GM21825 (cell line): ENCODE data around the gene ATP8A2.

ENCODE experiments used
- ATAC-seq: cut with Tn5 transposase; IDR thresholded peaks from one replicate; pipeline ENCODE4 v1.9.1; 2021; ENCODE audit warnings: mild to moderate bottlenecking, moderate library complexity; ENCODE audit not compliant: unreplicated experiment

ATP8A2 gene

GRCh38 chr13:25844559-25845434 is 473.0 kb downstream of the ATP8A2 start:
- no peak for ATAC-seq

DNA sequence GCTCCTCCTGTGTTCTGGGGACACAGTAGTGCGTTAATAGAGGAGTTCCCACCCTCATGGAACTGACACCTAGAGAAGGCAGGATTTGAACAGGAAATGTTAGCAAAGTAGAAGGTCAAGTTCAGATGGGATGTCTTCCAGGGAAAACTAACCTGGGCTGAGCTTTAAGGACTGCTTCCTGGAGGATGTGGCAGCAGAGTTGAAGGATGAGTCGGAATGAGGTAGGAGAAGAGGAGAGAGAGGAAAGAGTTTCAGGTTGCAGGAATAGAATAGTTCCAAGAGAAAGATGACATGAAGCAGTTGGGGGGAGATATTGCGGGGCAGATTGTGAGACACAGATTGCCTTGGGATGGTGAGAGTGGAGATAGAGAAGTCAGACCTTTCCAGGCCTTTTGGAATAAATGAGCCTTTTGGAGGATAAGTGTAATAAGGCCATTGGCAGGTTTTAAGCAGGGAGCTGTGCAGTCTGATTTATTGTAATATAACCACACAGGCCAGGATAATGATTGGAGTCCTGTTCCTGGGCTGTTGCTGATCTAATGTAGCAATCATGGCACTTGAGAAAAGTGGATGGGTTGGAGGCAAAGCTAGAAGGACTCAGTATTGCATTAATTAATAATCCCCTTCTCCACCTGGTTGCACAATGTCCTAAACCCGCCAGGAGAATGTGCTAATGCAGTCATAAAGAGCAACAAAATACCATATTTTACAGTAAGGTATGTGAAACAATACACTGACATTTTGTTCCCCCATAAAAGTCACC is 474.6 kb downstream of the ATP8A2 start:
- no peak for ATAC-seq

DNA sequence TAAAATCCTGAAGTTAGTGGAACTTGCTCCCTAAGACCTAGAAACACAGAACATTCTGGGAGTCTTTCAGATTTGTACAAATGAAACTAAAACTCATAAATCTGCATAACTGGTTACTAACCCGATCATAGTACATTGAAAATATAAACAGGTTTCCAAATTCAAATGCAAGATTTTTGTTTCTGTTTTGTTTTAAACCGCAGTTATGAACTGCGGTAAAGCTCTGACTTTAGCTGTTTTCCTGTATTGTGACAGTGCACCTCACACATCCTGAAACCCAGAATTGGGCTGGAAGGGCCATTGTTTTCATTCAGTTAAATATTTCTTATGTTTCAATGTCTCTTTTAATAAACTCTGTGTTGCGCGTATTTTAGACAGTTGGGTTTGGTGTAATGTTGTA is 475.4 kb downstream of the ATP8A2 start:
- ATAC-seq: no peak

DNA sequence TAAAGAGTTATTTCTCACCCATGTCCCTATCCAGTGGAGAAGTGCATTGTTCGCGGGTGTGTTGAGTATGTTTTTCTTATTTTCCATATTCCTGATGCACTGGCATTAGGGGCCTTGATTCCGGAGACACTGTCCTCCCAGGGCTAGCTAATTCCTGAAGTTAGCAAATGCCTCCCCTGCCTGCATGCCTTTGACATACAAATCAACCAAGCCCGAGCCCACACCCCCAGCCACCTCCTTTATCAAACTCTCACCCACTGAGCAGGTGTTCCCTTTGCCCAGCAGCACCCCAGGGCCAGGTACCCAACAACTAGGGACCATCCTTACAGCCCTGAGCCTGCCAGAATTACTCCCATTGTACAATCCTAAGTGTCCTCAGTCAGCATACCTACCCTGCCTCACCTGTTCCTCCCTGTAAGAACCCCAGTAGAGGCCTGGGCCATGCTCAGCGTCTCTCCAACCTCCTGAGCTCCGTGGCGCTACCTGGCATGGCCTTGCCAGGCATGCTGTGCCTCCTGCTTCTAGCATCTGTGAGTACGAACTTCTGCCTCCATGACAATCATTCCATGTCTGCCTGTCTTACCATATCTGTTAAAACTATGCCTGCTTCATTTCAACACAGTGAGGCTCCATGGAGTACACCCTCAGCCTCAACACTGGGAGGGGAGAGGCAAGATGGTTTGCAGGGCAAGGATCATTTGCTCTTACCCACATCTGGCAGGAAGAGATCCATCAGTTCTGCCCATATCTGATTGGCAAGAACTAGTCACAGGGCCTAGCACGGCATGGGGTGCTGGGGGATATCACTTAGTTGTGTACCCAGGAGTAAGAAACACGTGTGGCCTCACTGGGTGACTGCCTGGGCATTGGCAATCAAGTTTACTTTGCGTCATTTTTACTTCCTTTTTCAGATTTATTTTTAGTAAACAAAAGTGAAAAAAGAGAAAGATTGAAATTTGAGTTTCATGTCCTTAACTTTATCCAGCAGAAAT is 476.2 kb downstream of the ATP8A2 start:
- no peak for ATAC-seq

GRCh38 chr13:25848812-25849745 is 477.3 kb downstream of the ATP8A2 start:
- no peak for ATAC-seq

DNA sequence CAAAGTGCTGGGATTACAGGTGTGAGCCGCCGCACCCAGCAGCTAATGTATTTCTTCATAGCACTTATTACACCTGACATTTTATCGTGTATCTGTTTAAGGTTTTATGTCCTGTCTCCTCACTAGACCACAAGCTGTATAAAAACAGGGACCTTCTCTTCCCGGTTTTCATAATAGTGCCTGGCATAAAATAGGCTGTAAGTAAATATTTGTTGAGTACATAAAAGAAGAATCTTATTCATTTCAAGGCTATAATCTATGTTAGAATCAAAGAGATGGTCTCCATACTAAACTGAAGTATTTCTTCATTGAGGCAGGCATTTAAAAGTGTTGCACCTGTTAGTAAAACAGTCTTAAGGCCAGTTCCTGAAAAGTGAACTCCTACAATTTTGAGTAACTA is 486.1 kb downstream of the ATP8A2 start:
- ATAC-seq: no peak

DNA sequence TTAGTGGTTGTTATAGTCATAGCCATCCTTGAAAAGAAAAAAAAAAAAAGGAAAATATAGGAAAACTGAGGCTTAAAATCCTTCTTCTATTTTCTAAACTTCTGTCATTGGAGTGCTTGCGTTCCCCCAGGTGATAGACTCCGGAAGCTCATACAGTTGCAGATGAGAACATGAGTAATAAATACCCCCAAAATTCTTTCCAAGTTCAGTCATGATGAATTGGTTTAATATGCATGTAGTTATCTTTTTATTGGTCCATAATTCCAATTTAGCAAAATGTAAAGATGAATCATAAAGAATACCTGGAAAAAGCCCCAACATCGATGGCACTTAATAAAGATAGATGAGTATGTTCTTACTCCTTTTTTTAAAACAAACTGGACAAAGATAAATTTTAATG is 487.8 kb downstream of the ATP8A2 start:
- no peak for ATAC-seq

DNA sequence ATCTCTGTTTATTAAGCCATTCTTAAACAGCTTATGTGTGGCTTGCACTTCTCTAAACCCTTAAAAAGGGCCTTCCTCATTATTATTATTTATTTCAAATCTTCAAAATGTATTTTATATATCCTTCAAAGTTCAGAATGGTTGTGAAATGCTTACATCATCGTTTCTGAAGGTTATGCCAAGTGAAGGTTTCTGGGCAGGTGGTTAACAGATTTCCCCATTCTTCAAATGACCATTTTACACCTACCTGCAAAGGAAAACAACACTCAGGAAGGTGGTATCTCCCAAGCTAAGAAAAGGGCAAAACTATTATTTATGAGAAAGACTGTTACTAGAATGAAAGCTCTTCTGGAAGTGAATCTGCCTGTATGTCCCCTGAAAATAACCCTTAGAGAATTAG is 488.5 kb downstream of the ATP8A2 start:
- ATAC-seq: no peak

- ATAC-seq: no peak
Measured at GRCh38 chr13:25860862-25861261, 489.1 kb downstream of the ATP8A2 start.

- ATAC-seq: no peak
Measured at GRCh38 chr13:25862156-25862555, 490.4 kb downstream of the ATP8A2 start.

DNA sequence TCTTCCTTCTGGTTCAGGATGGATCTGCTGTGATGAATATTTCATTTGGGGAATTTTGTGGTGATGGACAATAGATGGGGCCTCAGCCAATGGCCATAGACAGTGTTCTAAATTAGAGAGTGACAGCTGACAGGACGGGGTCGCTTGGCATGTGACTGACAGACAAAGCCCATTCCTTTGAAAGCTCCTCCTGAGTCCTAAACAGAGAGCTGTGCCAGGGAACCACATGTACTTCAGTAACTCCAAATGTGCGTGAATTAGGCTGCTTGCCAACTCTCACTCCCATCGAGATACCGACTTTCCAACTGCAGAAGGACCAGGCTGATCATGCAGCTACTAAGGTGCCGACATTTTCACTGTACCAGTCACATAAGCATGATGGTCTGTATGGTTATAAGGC is 492.3 kb downstream of the ATP8A2 start:
- no peak for ATAC-seq

DNA sequence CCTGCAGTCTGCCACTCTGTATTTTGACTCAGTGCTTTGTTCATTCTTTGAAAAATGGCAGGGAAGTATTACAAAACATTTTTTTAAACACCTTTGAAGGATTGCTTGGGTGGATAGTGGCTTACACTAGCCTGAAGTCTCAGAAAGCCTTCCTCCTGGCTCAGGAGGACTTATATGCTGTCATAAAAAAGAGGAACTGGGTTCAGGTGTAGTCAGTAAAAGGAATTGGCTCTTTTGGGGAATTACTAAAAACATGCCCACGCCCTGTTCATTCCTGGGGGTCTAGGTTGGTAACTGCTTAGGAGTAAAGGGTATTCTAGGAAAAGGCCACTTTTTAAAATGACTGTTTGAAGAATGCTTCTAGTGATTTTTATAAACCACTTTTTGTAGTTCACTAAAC is 493.2 kb downstream of the ATP8A2 start:
- ATAC-seq: no peak

GRCh38 chr13:25865391-25865790 is 493.6 kb downstream of the ATP8A2 start:
- no peak for ATAC-seq

- ATAC-seq: no peak
Measured at GRCh38 chr13:25867038-25867437, 495.3 kb downstream of the ATP8A2 start.

GRCh38 chr13:25868490-25868889 is 496.7 kb downstream of the ATP8A2 start:
- ATAC-seq: no peak

DNA sequence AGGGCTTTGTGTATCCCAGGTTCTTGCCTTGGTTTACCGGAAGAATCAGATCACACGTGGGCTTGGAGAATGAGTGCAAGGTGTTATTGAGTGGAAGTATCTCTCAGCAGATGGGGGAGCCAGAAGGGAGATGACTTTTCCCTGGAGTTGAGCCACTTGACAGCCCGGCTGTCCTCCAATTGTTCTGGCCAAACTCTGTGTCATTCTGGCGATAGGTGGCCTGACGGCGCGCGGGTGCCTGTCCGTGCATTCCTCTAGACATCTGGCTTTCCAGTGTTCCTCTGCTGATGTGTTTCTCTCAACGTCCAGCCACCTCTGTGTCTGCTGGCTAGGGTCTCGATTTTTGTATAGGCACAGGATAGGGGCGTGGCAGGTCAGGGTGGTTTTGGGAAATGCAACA is 498.2 kb downstream of the ATP8A2 start:
- no peak for ATAC-seq

- no peak for ATAC-seq
Measured at GRCh38 chr13:25871389-25872125, 499.8 kb downstream of the ATP8A2 start.

- no peak for ATAC-seq
Measured at GRCh38 chr13:25872481-25873241, 500.9 kb downstream of the ATP8A2 start.

DNA sequence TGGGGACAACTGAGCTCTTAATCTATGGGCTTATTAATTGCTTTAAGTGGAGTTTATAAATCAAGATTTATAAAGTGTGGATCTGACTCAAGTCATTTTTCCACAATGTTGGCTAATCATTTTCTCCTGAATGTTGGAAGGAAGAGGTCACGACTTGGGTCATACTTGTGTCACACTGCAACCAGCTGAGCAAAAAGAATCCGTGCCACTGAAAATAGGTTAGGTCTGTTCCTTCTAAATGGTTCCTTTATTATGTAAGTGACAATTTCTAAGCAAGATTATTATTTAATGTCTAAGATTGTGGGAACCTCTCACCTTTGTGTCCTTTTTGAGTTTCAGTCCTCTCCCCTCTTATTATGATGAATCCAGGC is 501.5 kb downstream of the ATP8A2 start:
- ATAC-seq: no peak
